HG03280 (cell line): ENCODE data around the gene TLDC2.
"Not testable (repeated sequence)": the region's sequence is repeated elsewhere in the genome, so short reads cannot be mapped to it uniquely, and the experiment has no call there.

ENCODE experiments used
- ATAC-seq: cut with Tn5 transposase; IDR thresholded peaks from one replicate; pipeline ENCODE4 v1.9.1; 2021; ENCODE audit warnings: mild to moderate bottlenecking, moderate library complexity; ENCODE audit not compliant: unreplicated experiment

TLDC2 gene

GRCh38 chr20:36904690-36905089 is 28.8 kb downstream of the TLDC2 start:
- no peak for ATAC-seq

- ATAC-seq: not testable (repeated sequence)
Observed at GRCh38 chr20:36905566-36905965, 29.6 kb downstream of the TLDC2 start.

DNA sequence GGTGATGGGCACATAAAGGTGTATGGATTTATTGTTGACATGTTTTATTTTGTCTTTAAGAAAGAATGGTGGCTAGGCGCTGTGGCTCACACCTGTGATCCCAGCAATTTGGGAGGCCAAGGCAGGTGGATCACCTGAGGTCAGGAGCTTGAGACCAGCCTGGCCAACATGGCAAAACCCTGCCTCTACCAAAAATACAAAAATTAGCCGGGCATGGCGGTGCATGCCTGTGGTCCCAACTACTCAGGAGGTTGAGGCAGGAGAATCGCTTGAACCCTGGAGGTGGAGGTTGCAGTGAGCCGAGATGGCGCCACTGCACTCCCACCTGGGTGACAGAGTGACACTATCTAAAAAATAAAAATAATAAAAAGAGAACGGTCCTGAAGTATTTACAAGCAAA is 30.1 kb downstream of the TLDC2 start:
- not testable (repeated sequence) for ATAC-seq

- ATAC-seq: no peak
Observed at GRCh38 chr20:36908603-36909002, 32.7 kb downstream of the TLDC2 start.

GRCh38 chr20:36916199-36916598 is 40.3 kb downstream of the TLDC2 start:
- no peak for ATAC-seq

DNA sequence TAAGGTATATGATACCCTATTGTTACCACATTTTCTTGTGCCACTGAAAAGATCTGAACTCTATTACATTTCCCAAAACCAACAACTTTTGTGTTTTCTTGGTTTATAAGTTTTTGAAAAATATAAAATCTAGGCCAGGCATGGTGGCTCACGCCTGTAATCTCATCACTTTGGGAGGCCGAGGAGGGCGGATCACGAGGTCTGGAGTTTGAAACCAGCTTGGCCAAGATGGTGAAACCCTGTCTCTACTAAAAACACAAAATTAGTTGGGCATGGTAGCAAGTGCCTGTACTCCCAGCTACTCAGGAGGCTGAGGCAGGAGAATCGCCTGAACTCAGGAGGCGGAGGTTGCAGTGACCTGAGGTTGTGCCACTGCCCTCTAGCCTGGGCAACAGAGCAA is 41.3 kb downstream of the TLDC2 start:
- ATAC-seq: no peak

DNA sequence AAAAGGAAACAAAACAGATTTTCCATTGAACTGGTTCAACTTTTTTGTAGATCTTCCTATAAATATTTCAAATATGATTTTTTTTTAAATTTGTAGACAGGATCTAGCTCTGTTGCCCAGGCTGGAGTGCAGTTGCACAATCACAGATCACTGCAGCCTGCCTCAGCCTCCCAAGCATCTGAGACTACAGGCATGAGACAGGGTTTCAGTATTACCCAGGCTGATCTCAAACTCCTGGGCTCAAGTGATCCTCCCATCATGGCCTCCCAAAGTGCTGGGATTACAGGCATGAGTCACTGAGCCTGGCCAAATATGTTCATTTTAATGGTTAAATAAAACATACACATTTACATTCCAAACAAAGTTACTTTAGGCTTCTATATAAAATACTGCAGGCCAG is 42.0 kb downstream of the TLDC2 start:
- no peak for ATAC-seq

DNA sequence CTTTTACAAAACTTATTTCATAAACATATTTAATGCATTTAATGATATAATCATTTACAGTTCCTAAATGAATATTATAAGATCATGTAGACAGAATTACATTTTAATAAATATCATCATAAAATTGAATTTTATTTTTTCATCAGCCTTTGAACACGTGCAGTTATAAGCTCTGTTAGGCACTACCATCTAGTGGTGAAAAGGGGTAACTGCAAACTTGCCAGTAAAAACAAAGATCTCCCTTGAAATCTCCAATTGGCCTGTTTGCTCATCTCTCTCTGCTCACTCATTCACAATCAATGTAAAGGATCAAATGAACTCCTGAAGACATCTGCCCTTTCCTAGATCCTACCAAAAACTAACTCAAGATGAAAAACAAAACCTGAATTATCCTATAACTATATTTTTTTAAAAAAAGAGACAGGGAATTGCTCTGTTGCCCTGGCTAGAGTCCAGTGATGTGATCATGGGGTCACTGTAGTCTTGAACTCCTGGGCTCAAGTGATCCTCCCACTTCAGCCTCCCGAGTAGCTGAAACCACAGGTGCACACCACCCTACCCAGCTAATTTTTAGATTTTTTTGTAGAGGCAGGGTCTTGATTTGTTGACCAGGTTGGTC is 43.9 kb downstream of the TLDC2 start:
- no peak for ATAC-seq

DNA sequence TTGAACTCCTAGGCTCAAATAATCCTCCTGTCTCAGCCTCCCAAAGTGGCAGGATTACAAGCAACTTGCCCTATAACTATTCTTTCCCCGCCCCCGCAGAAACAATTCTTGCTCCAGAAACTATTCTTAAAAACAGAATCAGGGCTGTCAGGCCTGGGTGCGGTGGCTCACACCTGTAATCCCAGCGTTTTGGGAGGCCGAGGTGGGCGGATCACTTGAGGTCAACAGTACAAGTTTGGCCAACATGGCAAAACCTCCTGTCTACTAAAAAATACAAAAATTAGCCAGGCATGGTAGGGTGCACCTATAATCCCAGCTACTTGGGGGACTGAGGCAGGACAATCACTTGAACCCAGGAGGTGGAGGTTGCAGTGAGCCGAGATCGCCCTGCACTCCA is 44.4 kb downstream of the TLDC2 start:
- ATAC-seq: no peak

DNA sequence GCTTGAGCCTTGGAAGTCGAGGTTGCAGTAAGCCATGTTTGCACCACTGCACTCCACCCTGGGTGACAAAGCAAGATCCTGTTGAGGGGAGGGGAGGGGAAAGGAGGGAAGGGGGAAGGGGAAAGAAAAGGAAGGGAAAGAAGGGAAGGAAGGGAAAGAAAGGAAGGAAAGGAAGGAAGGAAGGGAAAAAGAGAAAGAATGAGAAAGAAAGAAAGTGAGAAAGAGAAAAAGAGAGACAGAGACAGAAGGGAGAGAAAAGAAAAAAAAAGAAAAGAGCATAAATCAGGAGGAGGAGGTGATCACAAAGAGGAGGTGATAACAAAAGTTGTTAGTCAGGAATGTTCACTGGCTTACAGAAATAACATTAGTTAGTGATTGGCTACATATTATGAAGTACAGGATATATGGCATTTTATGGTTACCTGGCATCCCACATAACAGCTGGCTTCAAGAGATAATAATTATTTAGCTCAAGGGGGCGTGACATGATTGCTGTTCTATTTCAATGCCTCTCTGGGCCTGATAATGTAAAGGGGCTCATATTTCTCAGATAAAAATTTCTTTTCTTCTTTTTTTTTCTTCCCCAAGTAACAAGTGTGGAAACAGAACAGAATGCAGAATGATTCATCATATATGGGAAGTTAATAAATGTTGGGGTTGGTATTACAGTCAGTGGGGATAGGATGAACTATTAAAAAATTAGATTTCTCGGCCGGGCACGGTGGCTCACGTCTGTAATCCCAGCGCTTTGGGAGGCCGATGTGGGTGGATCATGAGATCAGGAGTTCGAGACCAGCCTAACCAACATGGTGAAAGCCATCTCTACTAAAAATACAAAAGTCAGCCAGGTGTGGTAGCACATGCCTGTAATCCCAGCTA is 48.5 kb downstream of the TLDC2 start:
- ATAC-seq: no peak

DNA sequence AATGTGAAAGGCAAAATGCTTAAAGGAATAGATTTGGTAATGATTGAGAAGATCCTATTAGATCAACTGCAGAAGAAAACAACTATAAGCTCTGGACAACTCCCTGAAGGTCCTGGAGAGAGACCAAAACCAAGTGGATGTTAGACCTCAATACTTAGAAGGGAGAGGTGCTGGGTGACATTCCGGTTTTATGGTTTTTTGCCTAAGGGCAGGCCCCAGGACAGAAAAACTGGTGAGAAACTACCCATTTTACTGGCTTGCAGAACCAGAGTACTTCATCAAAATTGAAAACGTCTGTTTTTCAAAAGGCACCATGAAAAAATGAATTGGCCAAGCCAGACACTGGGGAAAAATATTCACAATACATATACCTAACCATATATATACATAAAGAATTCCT is 49.3 kb downstream of the TLDC2 start:
- ATAC-seq: no peak

DNA sequence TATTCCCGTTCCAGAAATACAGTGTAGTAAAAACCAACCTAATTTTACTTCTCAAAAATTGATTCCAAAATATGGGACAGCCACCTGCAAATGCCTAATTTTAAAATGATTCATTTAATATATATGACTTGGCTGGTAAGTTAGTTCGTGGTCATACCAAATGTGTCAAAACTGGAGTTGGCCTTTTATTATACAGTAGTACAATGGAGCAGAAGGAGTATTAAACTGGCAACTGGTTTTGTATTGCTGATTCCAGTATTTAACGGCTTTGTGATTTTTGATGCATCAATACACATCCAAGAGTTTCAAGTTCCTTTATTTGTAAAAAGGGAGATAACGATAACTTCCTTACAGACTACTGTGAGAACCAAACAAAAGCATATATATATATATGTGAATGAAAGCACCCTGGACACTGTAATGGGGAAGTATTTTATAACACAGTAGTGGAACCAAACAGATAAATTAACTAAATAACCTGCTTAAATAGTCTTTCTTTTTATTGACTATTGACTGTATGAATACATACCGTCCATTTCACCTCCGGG is 50.8 kb downstream of the TLDC2 start:
- ATAC-seq: no peak

- ATAC-seq: no peak
Observed at GRCh38 chr20:36927704-36928103, 51.8 kb downstream of the TLDC2 start.

- ATAC-seq: no peak
Observed at GRCh38 chr20:36929290-36929689, 53.4 kb downstream of the TLDC2 start.

- no peak for ATAC-seq
Observed at GRCh38 chr20:36929691-36930090, 53.8 kb downstream of the TLDC2 start.

DNA sequence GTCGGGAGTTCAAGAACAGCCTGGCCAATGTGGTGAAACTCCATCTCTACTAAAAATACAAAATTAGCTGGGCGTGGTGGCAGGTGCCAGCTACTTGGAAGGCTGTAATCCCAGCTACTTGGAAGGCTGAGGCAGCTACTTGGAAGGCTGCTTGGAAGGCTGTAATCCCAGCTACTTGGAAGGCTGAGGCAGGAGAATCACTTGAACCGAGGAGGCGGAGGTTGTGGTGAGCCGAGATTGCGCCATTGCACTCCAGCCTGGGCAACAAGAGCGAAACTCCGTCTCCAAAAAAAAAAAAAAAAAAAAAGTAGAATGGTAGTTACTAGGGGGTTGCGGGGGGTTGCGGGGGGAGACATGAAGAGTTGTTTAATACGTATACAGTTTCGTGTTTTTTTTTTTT is 56.1 kb downstream of the TLDC2 start:
- not testable (repeated sequence) for ATAC-seq

- no peak for ATAC-seq
Observed at GRCh38 chr20:36932476-36933426, 56.8 kb downstream of the TLDC2 start.

GRCh38 chr20:36933571-36933970 is 57.6 kb downstream of the TLDC2 start:
- ATAC-seq: not testable (repeated sequence)

DNA sequence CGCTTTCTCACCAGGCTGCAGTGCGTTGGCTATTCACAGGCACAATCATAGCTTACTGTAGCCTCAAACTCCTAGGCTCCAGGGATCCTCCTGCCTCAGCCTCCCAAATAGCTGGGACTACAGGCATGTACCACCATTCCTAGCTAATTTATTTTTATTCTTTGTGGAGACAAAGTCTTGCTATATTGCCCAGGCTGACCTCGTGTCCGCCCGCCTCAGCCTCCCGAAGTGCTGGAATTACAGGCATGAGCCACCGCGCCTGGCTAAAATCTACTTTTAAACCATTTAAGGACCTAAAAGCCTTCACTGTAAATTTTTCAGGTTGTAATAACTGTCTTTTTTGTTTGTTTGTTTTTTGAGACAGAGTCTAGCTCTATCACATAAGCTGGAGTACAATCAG is 60.4 kb downstream of the TLDC2 start:
- no peak for ATAC-seq

DNA sequence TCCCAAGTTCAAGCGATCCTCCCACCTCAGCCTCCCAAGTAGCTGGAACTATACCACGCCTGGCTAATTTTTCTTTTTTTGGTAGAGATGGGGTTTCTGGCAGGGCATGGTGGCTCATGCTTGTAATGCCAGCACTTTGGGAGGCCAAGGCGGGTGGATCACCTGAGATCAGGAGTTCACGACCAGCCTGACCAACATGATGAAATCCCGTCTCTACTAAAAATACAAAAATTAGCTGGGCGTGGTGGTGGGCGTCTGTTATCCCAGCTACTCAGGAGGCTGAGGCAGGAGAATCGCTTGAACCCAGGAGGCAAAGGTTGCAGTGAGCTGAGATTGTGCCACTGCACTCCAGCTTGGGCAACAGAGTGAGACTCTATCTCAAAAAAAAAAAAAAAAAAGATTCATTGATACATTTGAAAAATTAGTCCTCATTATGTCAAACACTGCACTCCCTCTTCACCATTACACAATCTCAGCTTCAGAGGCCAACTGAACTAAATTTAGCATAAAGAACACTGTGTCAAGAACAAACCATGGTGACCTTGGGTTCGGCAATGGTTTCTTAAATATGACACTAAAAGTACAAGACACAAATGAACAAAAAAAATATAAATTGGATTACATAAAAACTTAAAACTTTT is 60.9 kb downstream of the TLDC2 start:
- ATAC-seq: not testable (repeated sequence)

DNA sequence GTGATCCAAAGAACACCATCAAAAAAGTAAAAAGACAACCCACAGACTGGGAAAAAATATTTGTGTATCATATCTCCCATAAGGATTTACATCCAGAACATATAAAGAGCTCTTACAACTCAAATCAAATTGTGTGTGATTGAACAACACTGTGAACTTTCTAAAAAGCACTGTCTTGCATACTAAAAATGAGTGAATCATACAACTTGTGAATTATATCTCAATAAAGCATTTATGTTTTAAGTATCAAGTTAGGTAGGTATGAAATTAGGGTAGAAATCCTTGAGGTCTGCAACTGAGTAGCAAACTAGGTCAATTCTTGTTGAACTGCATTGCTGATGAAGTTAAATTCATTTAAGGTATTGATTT is 61.4 kb downstream of the TLDC2 start:
- no peak for ATAC-seq
